Naive thymus-derived CD8-positive, alpha-beta T cell (primary cell): ENCODE data around the gene PRKAG1. TPM values are rescaled to one million over a fixed set of nuclear protein-coding genes. Genes with fewer than 3 reads are reported as not detected.

Experiments
- ATAC-seq, 2 donors: fragments of 150-1000 bp; cut with Tn5 transposase in 1 of 2; sonication (Bioruptor Pico), chemical (Tn5 transposase) in 1 of 2; 1 replicate in 1 of 2; 2 replicates in 1 of 2; pipeline ENCODE4 v1.10.0; 2021; ENCODE audit warnings: mild to moderate bottlenecking in 2 of 2, moderate library complexity in 2 of 2
- POLR2A ChIA-PET: fragments of 350-600 bp; sonication (Branson Sonifier 250); formaldehyde crosslinking; loops from one replicate; lab custom pipeline; 2021; ENCODE audit warnings: antibody characterized with exemption; lab: Charles Lee
- DNase-seq, 10 donors: peaks; one replicate each; pipeline versions ENCODE4 v3.0.0 to v3.0.0-alpha.2; 2020 to 2022
- H3K27ac Mint-ChIP-seq, 10 donors: one replicate each; pipeline ENCODE4 v1.8.0; 2020 to 2022; ENCODE audit warnings: mild to moderate bottlenecking in 10 of 10, mixed read lengths in 10 of 10, moderate library complexity in 4 of 10, inconsistent platforms in 1 of 10
- H3K27me3 Mint-ChIP-seq, 5 donors: one replicate each; pipeline ENCODE4 v1.8.0; 2021 to 2022; ENCODE audit warnings: mixed read lengths in 5 of 5
- H3K36me3 Mint-ChIP-seq, 3 donors: one replicate each; pipeline ENCODE4 v1.8.0; 2020 to 2022; ENCODE audit warnings: mixed read lengths in 3 of 3, mild to moderate bottlenecking in 2 of 3, inconsistent platforms in 1 of 3
- H3K4me1 Mint-ChIP-seq, 4 donors: one replicate each; pipeline ENCODE4 v1.8.0; 2021 to 2022; ENCODE audit warnings: mixed read lengths in 4 of 4
- H3K4me3 Mint-ChIP-seq, 10 donors: one replicate each; pipeline ENCODE4 v1.8.0; 2020 to 2022; ENCODE audit warnings: mild to moderate bottlenecking in 10 of 10, mixed read lengths in 10 of 10, moderate library complexity in 6 of 10, inconsistent platforms in 1 of 10
- H3K9me3 Mint-ChIP-seq, 9 donors: one replicate each; pipeline ENCODE4 v1.8.0; 2020 to 2022; ENCODE audit warnings: mixed read lengths in 9 of 9, mild to moderate bottlenecking in 3 of 9, inconsistent platforms in 1 of 9, moderate library complexity in 1 of 9
- polyA plus RNA-seq, 3 donors: library from polyadenylated mRNA; unstranded; fragments of 300-500 nt; fragmentation: Illumina TruSeq; gene quantifications; one replicate each; pipeline ENCODE4 v1.2.3, GENCODE V29; 2021
- total RNA-seq, 8 experiments: library from RNA in 2 of 8; stranded (reverse) in 2 of 8; gene quantifications; one replicate each; pipeline ENCODE4 v1.2.3 and lab custom pipeline; 2021 to 2026

The PRKAG1 gene
- total and polyA plus RNA-seq, 5 experiments from 2014 or later, result 29.2 to 49.5 (median 39.5) TPM

GRCh38 chr12:49046129-49046895 lies 27.7 kb upstream of the PRKAG1 start:
- POLR2A ChIA-PET, result interaction anchor here (0.5 kb wide), 1 partner anchor 191 kb away, joined by 3 read pairs; no protein-coding TSS in a partner anchor
- ATAC-seq (no peak), DNase-seq (no peak)
- peaks cover 3 to 17% (median 9%) of the 10 kb centered on the region in 4 donors for H3K4me1 Mint-ChIP-seq
- H3K27ac Mint-ChIP-seq, result no peak overlapping the region
- peaks cover 0 to 98% (median 16%) of the 10 kb centered on the region in 3 donors for H3K36me3 Mint-ChIP-seq
- H3K9me3 Mint-ChIP-seq, result no peaks in the 10 kb centered on the region
- H3K27me3 Mint-ChIP-seq, result no peaks in the 10 kb centered on the region
- no peak overlapping the region for H3K4me3 Mint-ChIP-seq

DNA sequence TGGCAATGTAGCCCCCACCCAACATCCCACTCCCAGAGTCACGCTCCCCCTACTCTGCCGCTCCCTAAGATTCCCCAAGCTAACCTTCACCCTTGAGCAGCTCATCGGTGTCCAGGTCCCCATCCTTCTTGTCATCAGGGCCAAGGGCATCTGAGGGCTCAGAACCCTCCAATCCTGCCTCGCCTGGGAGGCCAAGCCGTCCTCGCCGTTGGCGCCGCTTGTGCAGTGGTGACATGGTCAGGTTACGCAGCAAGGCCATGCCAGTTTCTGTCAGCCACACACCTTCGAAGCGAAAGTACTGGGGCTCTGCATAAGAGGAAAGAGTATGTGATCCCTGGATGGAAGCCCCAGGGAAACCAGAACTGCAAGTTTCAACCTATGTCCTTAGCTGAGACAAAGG lies 26.1 kb upstream of the PRKAG1 start:
- no peak for ATAC-seq
- POLR2A ChIA-PET, result interaction anchor here (1.4 kb wide), 1 partner anchor 15 kb away, joined by 6 read pairs; no protein-coding TSS in a partner anchor
- H3K9me3 Mint-ChIP-seq, result no peaks in the 10 kb centered on the region
- no peak overlapping the region for H3K4me3 Mint-ChIP-seq
- H3K27me3 Mint-ChIP-seq, result no peaks in the 10 kb centered on the region
- DNase-seq, result no peak
- H3K4me1 Mint-ChIP-seq, result peaks cover 3 to 13% (median 7%) of the 10 kb centered on the region in 4 donors
- H3K36me3 Mint-ChIP-seq, result peaks cover 0 to 98% (median 16%) of the 10 kb centered on the region in 3 donors
- peak overlapping the region in 2 of 10 donors; percentile 75 to 89 for H3K27ac Mint-ChIP-seq

GRCh38 chr12:49043856-49044258 lies 25.3 kb upstream of the PRKAG1 start:
- peak overlapping the region in 7 of 10 donors; percentile 24 to 92 (median 86) for H3K27ac Mint-ChIP-seq
- H3K36me3 Mint-ChIP-seq, result peaks cover 0 to 97% (median 14%) of the 10 kb centered on the region in 3 donors
- ATAC-seq (peak; percentile 91 to 95), DNase-seq (peak; percentile 65 to 90 (median 74))
- POLR2A ChIA-PET, result interaction anchor here (1.4 kb wide), 1 partner anchor 14 kb away, joined by 6 read pairs; no protein-coding TSS in a partner anchor
- no peaks in the 10 kb centered on the region for H3K9me3 Mint-ChIP-seq
- H3K4me1 Mint-ChIP-seq, result peaks cover 3 to 13% (median 7%) of the 10 kb centered on the region in 4 donors
- no peaks in the 10 kb centered on the region for H3K27me3 Mint-ChIP-seq
- H3K4me3 Mint-ChIP-seq, result no peak overlapping the region

- peaks cover 3 to 13% (median 7%) of the 10 kb centered on the region in 4 donors for H3K4me1 Mint-ChIP-seq
- H3K36me3 Mint-ChIP-seq, result peaks cover 0 to 97% (median 13%) of the 10 kb centered on the region in 3 donors
- no peaks in the 10 kb centered on the region for H3K27me3 Mint-ChIP-seq
- DNase-seq (no peak), ATAC-seq (no peak)
- H3K9me3 Mint-ChIP-seq, result no peaks in the 10 kb centered on the region
- POLR2A ChIA-PET, result interaction anchor here (1.4 kb wide), 1 partner anchor 14 kb away, joined by 6 read pairs; no protein-coding TSS in a partner anchor
- peak overlapping the region in 7 of 10 donors; percentile 24 to 92 (median 86) for H3K27ac Mint-ChIP-seq
- H3K4me3 Mint-ChIP-seq, result no peak overlapping the region
These were observed 24.7 kb upstream of the PRKAG1 start for GRCh38 chr12:49043241-49043640.

DNA sequence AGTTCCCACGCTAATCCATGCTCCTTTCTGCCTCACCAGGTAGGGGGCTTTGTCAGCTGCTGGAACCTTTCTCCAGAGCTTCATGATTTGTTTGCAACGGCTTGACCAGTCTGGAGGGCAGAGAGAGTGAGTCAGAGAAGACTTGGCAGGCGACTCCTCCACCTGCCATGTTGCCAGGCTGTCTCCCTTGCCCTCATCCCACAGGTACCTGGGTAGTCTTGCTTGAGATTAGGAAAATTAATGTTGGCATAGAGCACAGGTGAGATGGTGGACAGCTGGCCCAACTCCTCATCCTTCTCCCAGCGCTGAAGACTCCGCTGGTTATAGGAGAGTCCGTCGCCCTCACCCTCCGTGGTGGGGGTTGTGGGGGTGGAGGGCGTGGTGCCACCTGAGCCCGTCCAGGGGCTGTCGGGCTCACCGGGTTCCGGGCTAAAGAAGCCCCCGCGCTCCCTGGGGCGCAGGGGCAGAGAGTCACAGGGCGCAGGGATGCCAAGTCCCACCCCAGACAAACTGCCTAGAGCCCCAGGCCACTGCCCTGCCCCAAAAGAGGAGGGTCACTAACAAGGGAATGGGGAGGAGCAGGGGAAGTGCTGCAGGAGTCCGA lies 23.4 kb upstream of the PRKAG1 start:
- Mint-ChIP-seq H3K27me3 (no peaks in the 10 kb centered on the region), H3K36me3 (peaks cover 0 to 94% (median 6%) of the 10 kb centered on the region in 3 donors), H3K9me3 (no peaks in the 10 kb centered on the region), H3K27ac (peak overlapping the region in 3 of 10 donors; percentile 32 to 73 (median 47)), H3K4me3 (peak overlapping the region in 1 of 10 donors; percentile 56), H3K4me1 (peaks cover 3 to 13% (median 6%) of the 10 kb centered on the region in 4 donors)
- ATAC-seq, result no peak
- POLR2A ChIA-PET, result interaction anchor here (1.3 to 1.4 kb wide), 2 partner anchors 13 to 89 kb away, joined by 3 read pairs; no protein-coding TSS in a partner anchor
- no peak for DNase-seq

GRCh38 chr12:49041036-49041880 lies 22.7 kb upstream of the PRKAG1 start:
- ATAC-seq, result no peak
- Mint-ChIP-seq H3K27me3 (no peaks in the 10 kb centered on the region), H3K4me3 (no peak overlapping the region), H3K9me3 (no peaks in the 10 kb centered on the region), H3K4me1 (peaks cover 3 to 13% (median 6%) of the 10 kb centered on the region in 4 donors), H3K27ac (peak overlapping the region in 1 of 10 donors; percentile 32), H3K36me3 (peaks cover 0 to 91% (median 6%) of the 10 kb centered on the region in 3 donors)
- POLR2A ChIA-PET, result interaction anchor here (1.3 to 1.4 kb wide), 2 partner anchors 13 to 89 kb away, joined by 3 read pairs; no protein-coding TSS in a partner anchor
- DNase-seq, result no peak

GRCh38 chr12:49040364-49040855 lies 21.8 kb upstream of the PRKAG1 start:
- POLR2A ChIA-PET, result interaction anchor here (0.7 to 1.4 kb wide), 4 partner anchors 9 to 90 kb away, joined by 3 read pairs; no protein-coding TSS in a partner anchor
- no peak for DNase-seq
- Mint-ChIP-seq H3K27me3 (no peaks in the 10 kb centered on the region), H3K36me3 (peaks cover 0 to 91% (median 7%) of the 10 kb centered on the region in 3 donors), H3K4me1 (peaks cover 3 to 13% (median 6%) of the 10 kb centered on the region in 4 donors), H3K9me3 (no peaks in the 10 kb centered on the region), H3K27ac (peak overlapping the region in 1 of 10 donors; percentile 4), H3K4me3 (no peak overlapping the region)
- ATAC-seq, result no peak

- Mint-ChIP-seq H3K27ac (peak overlapping the region in 1 of 10 donors; percentile 4), H3K9me3 (no peaks in the 10 kb centered on the region), H3K4me3 (no peak overlapping the region), H3K36me3 (peaks cover 0 to 90% (median 7%) of the 10 kb centered on the region in 3 donors), H3K4me1 (peaks cover 3 to 12% (median 6%) of the 10 kb centered on the region in 4 donors), H3K27me3 (no peaks in the 10 kb centered on the region)
- DNase-seq, result no peak
- no peak for ATAC-seq
- POLR2A ChIA-PET, result interaction anchor here (0.7 to 1.1 kb wide), 2 partner anchors 8 to 19 kb away, joined by 3 read pairs; no protein-coding TSS in a partner anchor
These were observed 21.1 kb upstream of the PRKAG1 start for GRCh38 chr12:49039421-49040363.

DNA sequence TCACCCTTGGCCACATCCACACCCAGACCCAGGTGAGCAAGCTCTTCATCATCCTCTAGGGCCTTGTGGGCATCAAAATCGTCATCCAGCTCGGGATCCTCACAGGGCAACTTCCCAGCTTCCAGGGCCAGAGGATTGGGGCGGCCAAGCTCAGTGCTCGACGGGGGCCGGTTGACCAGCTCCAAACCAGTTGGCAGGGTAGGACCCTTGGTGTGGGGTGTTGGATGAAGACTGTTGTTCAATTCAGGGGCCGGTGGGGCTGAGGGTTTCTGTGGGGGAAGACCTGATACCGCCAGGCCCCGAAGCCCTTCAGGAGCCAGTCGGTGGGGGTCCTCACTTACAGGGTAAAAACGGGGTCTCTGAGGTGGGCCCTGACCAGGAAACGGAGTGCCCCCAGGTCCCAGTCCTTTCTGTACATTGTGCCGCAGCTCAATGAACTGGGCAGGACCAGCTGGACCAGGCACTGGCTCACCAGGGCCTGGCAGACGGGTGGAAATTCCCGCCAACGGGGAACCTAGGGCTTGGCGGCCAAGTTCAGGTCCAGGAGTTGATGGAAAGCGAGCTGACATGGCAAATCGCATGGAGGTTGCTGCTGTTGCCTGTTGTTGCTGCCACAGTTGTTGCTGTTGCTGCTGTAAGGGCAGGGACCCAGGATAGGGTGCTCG lies 19.8 kb upstream of the PRKAG1 start:
- Mint-ChIP-seq H3K9me3 (no peaks in the 10 kb centered on the region), H3K36me3 (peaks cover 0 to 88% (median 2%) of the 10 kb centered on the region in 3 donors), H3K4me1 (peaks cover 0 to 2% (median under 1%) of the 10 kb centered on the region in 4 donors), H3K4me3 (no peak overlapping the region), H3K27ac (no peak overlapping the region), H3K27me3 (no peaks in the 10 kb centered on the region)
- POLR2A ChIA-PET, result no interaction called here
- no peak for ATAC-seq
- no peak for DNase-seq

- ATAC-seq (no peak), DNase-seq (no peak)
- H3K4me3 Mint-ChIP-seq, result no peak overlapping the region
- no peaks in the 10 kb centered on the region for H3K9me3 Mint-ChIP-seq
- H3K4me1 Mint-ChIP-seq, result peaks cover 0 to 2% (median under 1%) of the 10 kb centered on the region in 4 donors
- POLR2A ChIA-PET, result interaction anchor here (1.0 kb wide), 1 partner anchor 22 kb away, joined by 3 read pairs; the partner anchor contains the start of gene KMT2D
- peaks cover 0 to 87% (median 2%) of the 10 kb centered on the region in 3 donors for H3K36me3 Mint-ChIP-seq
- no peaks in the 10 kb centered on the region for H3K27me3 Mint-ChIP-seq
- H3K27ac Mint-ChIP-seq, result no peak overlapping the region
These were observed 19.3 kb upstream of the PRKAG1 start for GRCh38 chr12:49037947-49038237.
